Stimulated activated effector memory CD8-positive, alpha-beta T cell treated with anti-CD3 and anti-CD28 coated beads, Interleukin-12 subunit alpha, Interleukin-12 subunit beta, amount 100 ng/mL, for 72 hours (primary cell): ENCODE data around the gene LYPD6.
"Not testable (repeated sequence)": the region's sequence is repeated elsewhere in the genome, so short reads cannot be mapped to it uniquely, and the experiment has no call there.

Experiments
- ATAC-seq: fragments of 150-1000 bp; cut with Tn5 transposase; 2 replicates; pipeline ENCODE4 v1.10.0; 2021
- DNase-seq, 2 donors: peaks; one replicate each; pipeline ENCODE4 v3.0.0; 2021 to 2022; ENCODE audit warnings: low spot score in 2 of 2
- H3K27ac Mint-ChIP-seq: one replicate; pipeline ENCODE4 v1.8.0; 2022; ENCODE audit warnings: mild to moderate bottlenecking, mixed read lengths
- H3K36me3 Mint-ChIP-seq: one replicate; pipeline ENCODE4 v1.8.0; 2022; ENCODE audit warnings: mild to moderate bottlenecking, mixed read lengths
- H3K4me1 Mint-ChIP-seq: one replicate; pipeline ENCODE4 v1.8.0; 2022; ENCODE audit warnings: mixed read lengths
- H3K4me3 Mint-ChIP-seq: one replicate; pipeline ENCODE4 v1.8.0; 2022; ENCODE audit warnings: mild to moderate bottlenecking, mixed read lengths
- H3K9me3 Mint-ChIP-seq: one replicate; pipeline ENCODE4 v1.8.0; 2022; ENCODE audit warnings: mixed read lengths

Gene LYPD6

GRCh38 chr2:149330127-149331022, at the start of gene LYPD6:
TSS of gene LYPD6 (plus strand) at chr2:149330587. CDS start at chr2:149437709, 107,122 bp downstream.
- H3K36me3 Mint-ChIP-seq, result no peaks in the 10 kb centered on the region
- ATAC-seq (peak; percentile 16), DNase-seq (no peak)
- no peak within 1 kb of the TSS for H3K4me3 Mint-ChIP-seq
- no peaks in the 10 kb centered on the region for H3K9me3 Mint-ChIP-seq
- H3K27ac Mint-ChIP-seq, result no peak within 1 kb of the TSS
- no peaks in the 10 kb centered on the region for H3K4me1 Mint-ChIP-seq

DNA sequence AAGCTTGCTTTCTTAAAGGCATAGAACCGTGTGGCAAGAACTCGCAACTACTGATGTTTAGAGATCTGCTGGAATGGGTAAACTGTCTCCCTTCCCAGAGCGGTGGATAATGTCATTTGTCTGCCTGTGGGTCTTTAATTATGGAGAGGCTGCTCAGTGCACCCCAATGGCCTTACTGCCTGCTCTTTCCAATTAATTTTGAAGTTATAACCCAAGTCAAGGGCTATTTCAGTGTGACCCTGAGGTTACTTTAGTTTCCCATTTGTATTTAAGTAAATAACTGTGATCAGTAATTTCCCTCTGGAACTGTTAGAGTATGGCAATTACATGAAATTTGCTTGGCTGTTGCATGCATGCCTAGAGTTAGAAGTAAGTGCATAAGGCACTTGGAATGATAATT, 48.9 kb upstream of the LYPD6 start:
- Mint-ChIP-seq H3K4me3 (no peak overlapping the region), H3K36me3 (no peaks in the 10 kb centered on the region), H3K4me1 (no peaks in the 10 kb centered on the region), H3K27ac (no peak overlapping the region), H3K9me3 (no peaks in the 10 kb centered on the region)
- DNase-seq (no peak), ATAC-seq (no peak)

GRCh38 chr2:149290662-149291061, 39.7 kb upstream of the LYPD6 start:
- ATAC-seq (no peak), DNase-seq (no peak)
- no peaks in the 10 kb centered on the region for H3K9me3 Mint-ChIP-seq
- H3K4me1 Mint-ChIP-seq, result no peaks in the 10 kb centered on the region
- no peak overlapping the region for H3K27ac Mint-ChIP-seq
- no peaks in the 10 kb centered on the region for H3K36me3 Mint-ChIP-seq
- no peak overlapping the region for H3K4me3 Mint-ChIP-seq

- Mint-ChIP-seq H3K4me3 (no peak overlapping the region), H3K36me3 (no peaks in the 10 kb centered on the region), H3K4me1 (no peaks in the 10 kb centered on the region), H3K9me3 (no peaks in the 10 kb centered on the region), H3K27ac (no peak overlapping the region)
- DNase-seq (no peak), ATAC-seq (no peak)
Measured at GRCh38 chr2:149291881-149292280, 38.5 kb upstream of the LYPD6 start.

DNA sequence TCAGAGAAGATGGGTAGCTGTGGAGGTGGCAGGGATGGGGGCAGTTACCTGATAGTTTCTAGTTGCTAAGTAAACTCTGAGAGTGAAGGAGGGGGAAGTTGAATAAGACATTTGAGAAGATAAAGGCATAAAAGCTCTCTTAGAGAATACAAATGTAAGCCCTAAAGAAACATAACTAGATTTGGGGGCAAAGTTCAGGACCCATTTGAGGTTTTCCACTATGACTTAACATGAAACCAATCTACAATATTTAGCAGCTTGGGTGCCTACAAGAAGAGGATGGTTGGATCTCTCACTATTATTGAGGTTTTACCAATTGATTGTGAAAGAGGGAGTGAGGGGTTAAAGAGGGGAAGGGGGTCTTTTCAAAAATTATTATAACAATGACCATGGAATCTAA, 34.4 kb upstream of the LYPD6 start:
- H3K9me3 Mint-ChIP-seq, result no peaks in the 10 kb centered on the region
- H3K27ac Mint-ChIP-seq, result no peak overlapping the region
- H3K36me3 Mint-ChIP-seq, result no peaks in the 10 kb centered on the region
- DNase-seq (no peak), ATAC-seq (no peak)
- no peak overlapping the region for H3K4me3 Mint-ChIP-seq
- no peaks in the 10 kb centered on the region for H3K4me1 Mint-ChIP-seq

- DNase-seq (no peak), ATAC-seq (no peak)
- Mint-ChIP-seq H3K27ac (no peak overlapping the region), H3K4me1 (no peaks in the 10 kb centered on the region), H3K4me3 (no peak overlapping the region), H3K36me3 (no peaks in the 10 kb centered on the region), H3K9me3 (no peaks in the 10 kb centered on the region)
Measured at GRCh38 chr2:149307014-149307413, 23.4 kb upstream of the LYPD6 start.

DNA sequence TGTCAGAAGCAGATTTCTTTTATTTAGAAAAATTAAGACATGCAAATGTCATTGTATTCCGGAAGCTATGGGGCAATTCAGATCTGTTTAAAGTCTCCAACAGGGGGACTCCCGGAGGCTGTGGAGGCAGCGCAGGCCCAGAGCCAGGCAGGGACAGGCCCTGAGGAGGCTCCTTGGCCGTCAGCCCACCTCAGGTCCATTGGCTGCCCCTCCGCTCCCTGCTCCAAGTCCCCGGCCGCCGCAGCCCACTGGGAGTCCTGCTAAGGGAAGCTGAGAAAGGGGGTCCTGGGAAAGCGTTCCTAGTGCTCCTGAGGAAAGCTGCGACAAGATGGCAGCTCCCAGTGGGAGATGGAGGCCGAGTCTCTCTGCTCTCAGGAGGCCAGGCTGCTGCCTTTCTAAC, 20.0 kb upstream of the LYPD6 start:
- Mint-ChIP-seq H3K4me1 (peaks cover 5% of the 10 kb centered on the region), H3K27ac (no peak overlapping the region), H3K4me3 (no peak overlapping the region), H3K9me3 (no peaks in the 10 kb centered on the region), H3K36me3 (no peaks in the 10 kb centered on the region)
- no peak for DNase-seq
- ATAC-seq, result peak; percentile 40

DNA sequence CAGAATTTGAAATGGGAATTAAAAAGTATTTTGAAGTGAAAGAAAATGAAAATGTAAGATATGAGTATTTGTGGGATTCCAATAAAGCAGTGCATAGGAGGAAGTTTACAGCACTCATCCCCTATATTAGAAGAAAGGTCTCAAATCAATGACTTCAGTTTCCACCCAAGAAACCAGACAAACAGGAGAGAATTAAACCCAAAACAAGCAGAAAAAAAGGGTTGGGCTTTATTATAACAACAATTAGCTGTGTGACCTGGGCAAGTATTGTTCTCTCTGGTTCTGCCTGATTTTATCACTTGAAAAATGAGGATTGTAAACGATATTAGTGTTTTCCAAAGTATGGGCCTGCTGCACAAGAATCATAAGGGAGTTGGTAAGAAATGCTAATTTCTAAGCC, 18.3 kb upstream of the LYPD6 start:
- H3K9me3 Mint-ChIP-seq, result no peaks in the 10 kb centered on the region
- H3K36me3 Mint-ChIP-seq, result no peaks in the 10 kb centered on the region
- DNase-seq (no peak), ATAC-seq (no peak)
- H3K4me1 Mint-ChIP-seq, result peaks cover 5% of the 10 kb centered on the region
- no peak overlapping the region for H3K4me3 Mint-ChIP-seq
- no peak overlapping the region for H3K27ac Mint-ChIP-seq

- H3K4me1 Mint-ChIP-seq, result peaks cover 5% of the 10 kb centered on the region
- H3K36me3 Mint-ChIP-seq, result no peaks in the 10 kb centered on the region
- no peak overlapping the region for H3K27ac Mint-ChIP-seq
- DNase-seq (no peak), ATAC-seq (peak; percentile 56)
- H3K4me3 Mint-ChIP-seq, result no peak overlapping the region
- H3K9me3 Mint-ChIP-seq, result no peaks in the 10 kb centered on the region
Measured at GRCh38 chr2:149313512-149313972, 16.8 kb upstream of the LYPD6 start.

- no peak for DNase-seq
- Mint-ChIP-seq H3K36me3 (no peaks in the 10 kb centered on the region), H3K9me3 (no peaks in the 10 kb centered on the region), H3K4me3 (no peak overlapping the region), H3K27ac (no peak overlapping the region), H3K4me1 (peaks cover 5% of the 10 kb centered on the region)
- no peak for ATAC-seq
Measured at GRCh38 chr2:149314687-149315086, 15.7 kb upstream of the LYPD6 start.

GRCh38 chr2:149315461-149315860, 14.9 kb upstream of the LYPD6 start:
- ATAC-seq (no peak), DNase-seq (no peak)
- H3K4me3 Mint-ChIP-seq, result no peak overlapping the region
- H3K9me3 Mint-ChIP-seq, result no peaks in the 10 kb centered on the region
- H3K27ac Mint-ChIP-seq, result no peak overlapping the region
- no peaks in the 10 kb centered on the region for H3K36me3 Mint-ChIP-seq
- peaks cover 5% of the 10 kb centered on the region for H3K4me1 Mint-ChIP-seq

GRCh38 chr2:149318566-149318965, 11.8 kb upstream of the LYPD6 start:
- H3K36me3 Mint-ChIP-seq, H3K4me3 Mint-ChIP-seq, H3K4me1 Mint-ChIP-seq, H3K27ac Mint-ChIP-seq, ATAC-seq, DNase-seq, H3K9me3 Mint-ChIP-seq: not testable (repeated sequence)

GRCh38 chr2:149320362-149320761, 10.0 kb upstream of the LYPD6 start:
- no peaks in the 10 kb centered on the region for H3K36me3 Mint-ChIP-seq
- no peak overlapping the region for H3K4me3 Mint-ChIP-seq
- no peaks in the 10 kb centered on the region for H3K4me1 Mint-ChIP-seq
- peaks cover 2% of the 10 kb centered on the region for H3K9me3 Mint-ChIP-seq
- ATAC-seq (no peak), DNase-seq (no peak)
- H3K27ac Mint-ChIP-seq, result no peak overlapping the region

- Mint-ChIP-seq H3K9me3 (no peaks in the 10 kb centered on the region), H3K27ac (no peak overlapping the region), H3K4me1 (no peaks in the 10 kb centered on the region), H3K4me3 (no peak overlapping the region), H3K36me3 (no peaks in the 10 kb centered on the region)
- ATAC-seq, result no peak
- no peak for DNase-seq
Measured at GRCh38 chr2:149329068-149329467, 1.3 kb upstream of the LYPD6 start.

DNA sequence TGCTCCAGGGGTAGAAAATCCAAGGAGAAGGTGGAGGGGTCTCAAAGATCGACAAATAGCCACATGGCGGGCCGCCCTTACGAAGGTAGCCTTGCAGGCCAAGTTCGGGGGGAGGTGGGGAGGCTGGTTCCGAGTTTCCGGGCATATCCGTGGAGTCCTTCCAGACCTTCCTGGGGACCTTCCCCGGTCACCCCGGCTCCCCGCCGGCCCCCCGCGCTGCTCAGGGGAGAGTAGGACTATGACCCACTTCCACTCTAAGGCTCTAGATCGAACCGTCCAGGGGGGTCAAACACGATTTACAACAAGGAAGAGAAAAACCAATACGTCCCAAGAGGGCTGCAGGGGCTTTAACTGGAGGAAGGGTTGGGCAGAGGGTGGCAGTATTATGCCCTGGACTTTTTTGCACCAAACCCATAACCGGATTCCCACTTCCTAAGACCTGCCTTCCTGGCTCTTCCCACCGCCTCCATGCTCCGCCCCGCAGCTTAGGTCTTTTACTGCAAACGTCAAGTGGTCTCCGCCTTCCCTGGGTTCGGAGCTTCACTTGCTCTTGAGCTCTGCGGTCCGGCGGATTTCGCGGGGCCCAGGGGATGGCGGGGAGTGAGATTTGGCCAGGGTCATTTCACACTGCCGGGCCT, 779 bp upstream of the LYPD6 start:
- no peak overlapping the region for H3K27ac Mint-ChIP-seq
- no peaks in the 10 kb centered on the region for H3K9me3 Mint-ChIP-seq
- no peak overlapping the region for H3K4me3 Mint-ChIP-seq
- no peaks in the 10 kb centered on the region for H3K36me3 Mint-ChIP-seq
- H3K4me1 Mint-ChIP-seq, result no peaks in the 10 kb centered on the region
- DNase-seq (no peak), ATAC-seq (no peak)

DNA sequence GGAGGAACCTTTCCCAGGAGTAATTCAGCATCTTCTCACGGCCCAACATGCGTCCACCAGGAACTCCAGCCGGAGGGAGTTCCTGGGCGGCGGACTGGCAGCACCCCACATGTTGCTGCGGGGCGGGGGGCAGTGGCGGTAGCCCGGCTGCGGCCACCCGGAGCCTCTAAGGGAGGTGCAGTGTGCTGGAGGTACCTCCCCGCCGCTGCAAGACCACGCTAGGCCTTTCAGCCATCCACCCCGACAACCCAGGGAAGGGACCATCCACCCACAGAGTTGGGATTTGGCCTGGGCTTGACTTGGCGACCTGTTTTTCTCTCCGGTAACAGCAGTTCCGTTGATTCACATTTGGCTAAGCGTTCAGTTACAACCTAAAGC, 625 bp downstream of the LYPD6 start:
- H3K36me3 Mint-ChIP-seq, result no peaks in the 10 kb centered on the region
- no peak overlapping the region for H3K4me3 Mint-ChIP-seq
- DNase-seq (no peak), ATAC-seq (no peak)
- H3K4me1 Mint-ChIP-seq, result no peaks in the 10 kb centered on the region
- no peaks in the 10 kb centered on the region for H3K9me3 Mint-ChIP-seq
- H3K27ac Mint-ChIP-seq, result no peak overlapping the region
